HL-60/S4 (cell line): Measurements from ENCODE around the gene GARRE1.
"Not testable (repeated sequence)": the region's sequence is repeated elsewhere in the genome, so short reads cannot be mapped to it uniquely, and the experiment has no call there.

Experiments
- in situ Hi-C: fragments of 300-500 bp; cut with MboI; formaldehyde crosslinking; loops from 2 replicates; pipeline ENCODE4 v1.14.3; 2022; ENCODE audit warnings: low sequenced_read_pairs

Gene GARRE1

DNA sequence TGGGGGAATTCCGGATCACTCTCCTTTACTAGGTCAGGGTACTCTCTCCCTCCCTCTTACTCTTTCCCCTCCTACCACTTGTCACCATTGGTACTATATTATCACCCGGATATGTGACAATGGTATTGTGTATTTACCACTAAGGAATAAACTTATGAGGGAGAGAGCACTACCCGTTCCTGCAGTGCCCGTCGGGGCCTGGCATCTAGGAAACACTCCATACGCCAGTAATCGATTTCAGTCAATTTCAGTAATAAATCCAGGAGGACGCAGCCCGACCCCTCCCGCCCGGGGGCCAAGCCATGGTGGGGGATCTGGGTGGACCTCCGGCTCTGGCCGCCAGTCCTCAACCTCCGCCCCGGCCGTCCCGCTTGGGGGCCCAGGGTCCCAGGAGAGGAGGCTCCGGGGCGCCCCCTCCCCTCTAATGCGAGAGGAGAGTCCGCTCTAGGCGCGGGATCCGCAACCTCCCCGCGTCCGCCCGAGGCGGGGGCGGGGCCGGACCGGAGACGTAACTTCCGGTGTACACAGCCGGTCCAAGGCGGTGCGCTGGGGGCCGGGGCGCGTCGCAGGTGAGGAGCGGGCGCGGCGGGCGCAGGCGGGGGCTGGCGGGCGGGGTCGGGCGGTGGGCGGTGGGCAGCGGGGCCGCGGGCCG, at the start of gene GARRE1:
TSS of gene GARRE1 (plus strand) at position 509 of the 652 bp plus-strand sequence. CDS start 45,920 bp downstream, outside the sequence.
- in situ Hi-C loops = no loop called here

DNA sequence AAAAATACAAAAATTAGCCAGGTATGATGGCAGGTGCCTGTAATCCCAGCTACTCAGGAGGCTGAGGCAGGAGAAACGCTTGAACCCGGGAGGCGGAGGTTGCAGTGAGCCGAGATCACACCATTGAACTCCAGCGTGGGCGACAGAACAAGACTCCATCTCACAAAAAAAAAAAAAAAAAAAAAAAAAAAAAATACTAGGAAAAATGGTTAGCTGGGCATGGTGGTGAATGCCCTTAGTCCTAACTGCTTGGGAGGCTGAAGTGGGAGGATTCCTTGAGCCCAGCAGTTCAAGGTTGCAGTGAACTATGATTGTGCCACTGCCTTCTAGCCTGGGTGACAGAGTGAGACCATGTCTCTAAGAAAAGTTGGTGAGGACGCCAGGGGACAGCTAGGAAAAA, 49.0 kb upstream of the GARRE1 start:
- in situ Hi-C loops = not testable (repeated sequence)

GRCh38 chr19:34208291-34208884, 46.0 kb upstream of the GARRE1 start:
- in situ Hi-C loops = no loop called here

GRCh38 chr19:34209726-34210125, 44.6 kb upstream of the GARRE1 start:
- in situ Hi-C loops = no loop called here

DNA sequence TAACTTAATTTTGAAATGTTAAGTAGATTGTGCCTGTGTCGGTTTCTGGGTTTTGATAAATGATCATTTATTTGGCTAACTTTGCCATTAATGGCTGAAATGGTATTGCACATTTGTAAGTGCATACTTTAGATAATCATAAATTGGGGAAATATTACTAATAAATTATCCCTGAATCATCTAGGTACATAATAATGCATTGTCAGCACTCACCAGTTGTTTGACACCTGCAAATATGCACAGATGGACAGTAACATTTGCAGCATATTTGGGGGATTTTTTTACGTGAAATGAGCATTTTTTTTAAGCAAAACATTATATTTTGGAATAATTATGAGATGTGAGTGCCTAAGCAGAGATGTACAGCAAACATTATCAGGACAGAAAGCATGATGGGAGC, 41.1 kb upstream of the GARRE1 start:
- in situ Hi-C loops = no loop called here

DNA sequence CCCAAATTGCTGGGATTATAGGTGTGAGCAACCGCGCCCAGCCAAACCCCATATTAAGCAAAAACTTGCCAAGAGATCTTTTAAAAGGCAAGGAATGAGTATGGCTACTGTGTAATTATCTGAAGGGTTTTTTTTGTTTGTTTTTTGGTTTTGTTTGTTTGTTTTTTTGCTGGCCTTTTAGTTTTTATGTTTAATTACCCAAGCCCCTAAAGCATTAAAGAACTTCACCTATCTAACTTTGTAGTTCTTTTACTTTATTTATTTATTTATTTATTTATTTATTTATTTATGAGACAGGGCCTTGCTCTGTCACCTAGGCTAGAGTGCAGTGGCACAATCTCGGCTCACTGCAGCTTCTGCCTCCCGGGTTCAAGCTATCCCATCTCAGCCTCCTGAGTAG, 40.3 kb upstream of the GARRE1 start:
- in situ Hi-C loops = no loop called here

DNA sequence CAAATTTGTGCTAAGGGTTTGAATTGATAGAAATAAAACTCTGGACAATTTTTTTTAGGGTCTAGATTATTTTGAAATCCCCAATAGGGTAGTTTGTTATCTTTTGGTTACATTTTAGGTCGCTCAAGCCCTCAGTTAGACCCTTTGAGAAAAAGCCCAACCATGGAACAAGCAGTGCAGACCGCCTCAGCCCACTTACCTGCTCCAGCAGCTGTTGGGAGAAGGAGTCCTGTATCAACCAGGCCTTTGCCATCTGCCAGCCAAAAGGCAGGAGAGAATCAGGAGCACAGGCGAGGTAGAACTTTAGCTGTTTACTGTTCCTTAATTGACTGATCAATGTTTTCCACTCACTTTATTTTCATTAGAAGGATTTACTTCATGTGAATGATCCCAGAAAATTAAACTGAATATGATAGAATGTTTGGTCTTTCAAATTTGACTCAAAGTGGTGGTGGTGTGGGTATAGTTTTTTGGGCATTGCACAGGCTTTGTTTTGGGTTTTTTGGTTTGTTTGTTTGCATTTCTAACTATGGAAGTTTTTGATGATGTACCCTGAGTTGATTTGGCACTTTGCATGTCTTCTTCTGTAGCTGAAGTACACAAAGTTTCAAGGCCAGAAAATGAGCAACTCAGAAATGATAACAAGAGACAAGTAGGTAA, 39.2 kb upstream of the GARRE1 start:
- in situ Hi-C loops = no loop called here

GRCh38 chr19:34215666-34216038, 38.7 kb upstream of the GARRE1 start:
- in situ Hi-C loops = no loop called here

- in situ Hi-C loops = not testable (repeated sequence)
Observed at GRCh38 chr19:34216745-34217219, 37.6 kb upstream of the GARRE1 start.

DNA sequence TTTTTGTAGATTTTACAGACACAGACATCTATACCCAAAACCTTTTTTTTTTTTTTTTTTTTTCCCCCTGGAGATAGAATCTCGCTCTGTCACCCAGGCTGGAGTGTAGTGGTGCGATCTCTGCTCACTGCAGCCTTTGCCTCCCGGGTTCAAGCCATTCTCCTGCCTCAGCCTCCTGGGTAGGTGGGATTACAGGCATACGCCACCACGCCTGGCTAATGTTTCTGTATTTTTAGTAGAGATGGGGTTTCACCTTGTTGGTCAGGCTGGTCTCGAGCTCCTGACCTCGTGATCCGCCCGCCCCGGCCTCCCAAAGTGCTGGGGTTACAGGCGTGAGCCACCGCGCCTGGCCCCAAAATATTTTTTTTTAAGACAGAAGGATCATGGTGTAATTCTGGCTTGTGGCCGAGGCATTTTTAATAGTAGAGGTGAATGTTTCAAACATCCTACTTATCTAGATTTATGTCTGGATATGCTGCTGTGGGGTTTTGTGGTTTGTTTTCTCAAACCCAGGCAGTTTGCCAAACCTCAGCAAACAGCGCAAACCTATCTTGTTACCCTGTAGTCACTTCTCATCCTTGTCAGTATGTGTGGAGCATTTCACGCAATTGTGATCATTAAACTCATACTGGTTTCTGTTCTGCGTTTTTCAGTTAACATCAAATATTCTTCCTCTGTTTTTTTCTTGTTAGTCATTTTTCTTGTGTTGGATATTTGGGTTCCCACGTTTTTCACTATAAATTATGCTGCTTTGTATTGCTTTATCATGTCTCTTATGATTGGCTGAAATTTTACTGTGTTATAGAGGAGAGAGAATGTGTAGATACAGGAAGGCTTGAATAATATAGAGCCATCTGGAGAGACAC, 36.2 kb upstream of the GARRE1 start:
- in situ Hi-C loops = no loop called here

DNA sequence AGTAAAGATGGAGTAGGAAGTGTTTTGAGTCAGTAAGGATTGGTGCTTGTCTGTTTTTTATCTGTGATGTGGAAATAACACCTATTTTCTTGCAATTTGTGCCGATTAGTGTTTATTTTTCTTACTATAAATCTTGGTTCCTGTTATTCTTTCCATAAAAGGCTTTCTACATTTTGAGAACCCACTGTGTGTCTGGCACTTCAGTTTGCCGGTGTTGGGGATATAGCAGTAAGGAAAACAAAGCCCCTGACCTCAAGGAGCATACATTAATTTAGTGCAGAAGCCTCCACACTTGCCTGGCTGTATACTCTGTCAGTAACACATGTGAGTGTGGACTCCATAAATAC, 35.6 kb upstream of the GARRE1 start:
- in situ Hi-C loops = no loop called here

DNA sequence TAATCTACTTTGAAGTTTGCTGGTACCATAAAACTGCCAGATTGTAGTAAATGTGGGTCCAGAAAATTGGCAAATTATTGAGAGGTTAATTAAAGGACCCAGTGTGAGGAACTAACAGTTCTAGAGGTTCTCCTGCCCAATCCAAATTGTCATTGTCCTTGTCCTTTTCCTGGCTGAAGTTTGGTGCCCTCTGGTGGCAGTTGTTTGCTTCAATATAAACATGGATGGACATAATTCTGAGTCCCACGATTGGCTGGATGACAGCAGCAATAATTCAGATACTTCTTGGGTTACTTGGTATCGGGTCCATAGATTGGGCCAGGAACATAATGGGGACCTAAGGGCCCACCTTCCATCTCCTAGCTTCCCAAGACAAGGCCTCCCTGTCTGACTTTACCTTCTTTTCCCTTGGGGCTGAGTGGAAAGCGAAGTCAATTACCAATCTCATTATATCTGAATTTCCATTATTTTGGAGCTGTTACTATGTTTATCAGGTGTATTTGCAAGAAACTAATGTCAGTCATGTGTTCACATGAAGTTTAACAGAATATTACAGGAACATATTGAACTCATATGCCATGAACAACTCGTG, 33.8 kb upstream of the GARRE1 start:
- in situ Hi-C loops = no loop called here

DNA sequence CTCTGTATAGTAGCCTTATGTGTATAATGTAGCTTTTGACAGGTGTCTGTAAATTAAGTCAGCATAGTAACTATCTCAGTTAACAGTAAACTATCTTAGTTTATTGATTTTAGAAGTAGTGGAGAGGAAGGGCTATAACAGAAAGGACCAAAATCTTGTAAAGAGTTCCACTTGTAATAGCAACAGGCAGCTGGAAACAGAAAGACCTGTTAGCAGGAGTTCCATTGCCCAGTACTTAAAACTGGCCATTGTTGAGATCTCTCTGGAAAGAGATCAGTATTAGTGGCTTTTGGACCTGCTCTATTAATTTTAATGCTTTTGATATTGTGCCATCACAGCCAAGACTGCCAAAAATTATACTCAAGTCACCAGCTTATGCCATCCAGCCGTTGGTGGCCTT, 32.0 kb upstream of the GARRE1 start:
- in situ Hi-C loops = no loop called here

- in situ Hi-C loops = no loop called here
Observed at GRCh38 chr19:34224996-34225658, 29.2 kb upstream of the GARRE1 start.

DNA sequence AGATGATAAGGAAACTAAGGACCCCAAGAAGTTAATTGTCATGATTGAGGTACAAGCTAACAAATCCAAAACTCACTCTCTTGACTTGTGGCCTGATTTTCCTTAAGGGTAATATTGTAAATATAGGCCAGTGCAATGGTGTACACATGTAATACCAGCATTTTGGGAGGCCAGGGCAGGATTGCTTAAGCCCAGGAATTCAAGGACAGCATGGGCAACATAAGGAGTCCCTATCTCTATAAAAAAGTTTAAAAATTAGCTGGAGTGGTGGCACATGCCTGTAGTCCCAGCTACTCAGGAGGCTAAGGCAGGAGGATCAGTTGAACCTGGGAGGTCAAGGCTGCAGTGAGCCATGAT, 28.7 kb upstream of the GARRE1 start:
- in situ Hi-C loops = no loop called here

DNA sequence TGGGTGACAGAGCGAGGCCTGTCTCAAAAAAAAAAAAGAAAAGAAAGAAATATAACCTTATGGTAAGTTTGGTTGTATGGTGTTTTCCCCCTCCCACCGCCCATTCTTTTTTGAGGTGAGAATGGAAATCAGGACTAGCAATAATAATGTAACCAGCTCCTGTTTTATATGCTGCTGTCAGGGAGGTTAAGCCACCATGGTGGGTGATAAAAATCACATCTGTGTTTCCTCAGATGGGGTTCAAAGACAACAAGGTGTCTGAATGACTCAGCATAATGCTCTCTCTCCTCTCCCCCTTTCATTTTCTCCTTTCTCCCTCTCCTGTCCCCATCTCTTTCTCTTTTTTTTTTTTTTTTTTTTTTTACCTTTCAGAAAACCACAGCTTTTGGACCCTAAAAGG, 28.3 kb upstream of the GARRE1 start:
- in situ Hi-C loops = no loop called here

DNA sequence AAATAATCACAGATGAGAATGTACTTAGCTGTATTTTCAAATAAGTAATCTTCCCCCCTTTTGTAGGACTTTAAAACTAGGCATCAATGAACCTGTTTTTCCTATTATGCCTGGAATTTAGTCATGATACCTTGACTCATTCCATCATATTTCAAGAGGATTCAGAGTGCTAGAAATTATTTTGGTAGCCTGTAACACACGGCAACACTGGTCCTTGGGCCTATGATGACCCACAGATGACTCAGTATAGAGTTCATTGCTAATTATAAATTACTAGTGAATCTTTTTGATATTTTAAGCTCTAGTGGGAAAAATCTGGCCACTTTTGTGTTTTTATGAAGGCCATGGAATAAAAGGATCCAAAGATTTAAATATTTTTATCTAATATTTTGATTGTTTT, 26.0 kb upstream of the GARRE1 start:
- in situ Hi-C loops = no loop called here

GRCh38 chr19:34228762-34229161, 25.6 kb upstream of the GARRE1 start:
- in situ Hi-C loops = no loop called here

DNA sequence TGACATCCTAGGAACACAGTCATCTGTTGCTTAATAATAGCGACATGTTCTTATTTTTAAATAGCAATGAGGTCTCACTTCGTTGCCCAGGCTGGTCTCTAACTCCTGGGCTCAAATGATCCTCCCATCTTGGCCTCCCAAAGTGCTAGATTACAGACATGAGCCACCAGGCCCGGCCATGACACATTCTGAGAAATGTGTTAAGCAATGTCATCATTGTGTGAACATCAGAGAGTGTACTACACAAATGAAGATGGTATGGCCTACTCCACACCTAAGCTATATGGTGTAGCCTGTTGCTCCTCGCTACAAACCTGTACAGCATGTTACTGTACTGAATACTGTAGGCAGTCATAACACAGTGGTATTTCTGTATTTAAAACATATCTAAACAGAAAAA, 24.6 kb upstream of the GARRE1 start:
- in situ Hi-C loops = no loop called here

- in situ Hi-C loops = no loop called here
Observed at GRCh38 chr19:34230820-34231219, 23.5 kb upstream of the GARRE1 start.

DNA sequence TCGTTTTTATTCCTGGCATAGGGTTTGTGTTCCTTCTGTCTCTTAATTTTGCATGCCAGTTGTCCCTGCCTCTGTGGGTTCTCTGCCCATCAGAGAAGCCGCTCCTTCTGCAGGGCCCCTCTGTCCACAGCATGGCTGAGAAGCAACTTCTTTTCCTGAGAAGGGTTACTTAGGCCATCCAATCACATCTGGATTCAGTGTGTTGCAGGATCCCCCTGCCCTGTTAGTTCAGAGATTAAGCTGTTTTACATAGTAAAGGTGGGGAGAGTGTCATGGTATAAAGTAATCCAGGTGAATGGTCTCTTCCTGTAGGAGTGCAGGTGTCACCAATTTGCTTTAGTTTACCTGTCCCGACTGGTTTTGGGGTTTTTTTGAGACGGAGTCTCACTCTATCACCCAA, 22.9 kb upstream of the GARRE1 start:
- in situ Hi-C loops = no loop called here
